ENCODE measurements around the gene FAM53C. TPM values are rescaled to one million over a fixed set of nuclear protein-coding genes. Genes with fewer than 3 reads are reported as not detected.
"Not testable (repeated sequence)": the region's sequence is repeated elsewhere in the genome, so short reads cannot be mapped to it uniquely, and the experiment has no call there.

Gene FAM53C
- total and polyA plus RNA-seq, 10 donors: 6.8 to 42.0 (median 29.4) TPM

DNA sequence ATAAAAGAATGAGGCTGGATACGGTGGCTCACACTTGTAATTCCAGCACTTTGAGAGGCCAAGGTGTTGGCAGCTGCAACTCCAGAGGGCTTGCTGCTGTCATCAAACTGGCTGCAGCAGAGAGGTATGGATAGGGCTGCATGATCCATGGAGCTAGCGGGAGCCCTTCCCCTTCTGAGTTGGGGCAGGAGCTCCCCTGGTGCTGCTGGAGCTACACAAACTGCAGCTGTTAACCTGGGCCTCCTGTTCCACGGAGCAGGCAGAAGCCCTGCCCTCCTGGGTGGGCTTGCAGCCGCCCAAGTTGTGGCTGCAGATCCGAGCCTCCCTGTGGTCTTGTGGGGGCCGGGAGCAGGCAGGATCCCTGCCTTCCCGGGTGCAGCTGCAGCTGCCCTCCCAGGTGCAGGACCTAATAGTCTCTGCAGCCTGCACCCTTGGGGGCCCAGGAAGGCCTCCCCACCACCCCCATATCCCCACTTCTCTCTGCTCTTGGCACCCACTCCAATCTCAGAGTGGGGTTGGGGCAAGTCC, 22.3 kb upstream of the FAM53C start:
- 92 to 100% (median 94%) methylated on average over 2 to 7 of the region's 7 CpGs for WGBS, 5 donors
- Histone ChIP-seq H3K9me3 (no peaks in the 10 kb centered on the region), H3K4me3 (no peak overlapping the region), H3K4me1 (no peaks in the 10 kb centered on the region), H3K27me3 (replicated peaks in 1 of 7) (no peaks in the 10 kb centered on the region), H3K27ac (no peak overlapping the region), H3K36me3 (peaks cover 0 to 26% (median 0%) of the 10 kb centered on the region in 6 donors)
- no peak for DNase-seq
- TF ChIP-seq POLR2AphosphoS5 (IDR thresholded peaks at IDR 0.05): no peak
- TF ChIP-seq, protein P1, sequence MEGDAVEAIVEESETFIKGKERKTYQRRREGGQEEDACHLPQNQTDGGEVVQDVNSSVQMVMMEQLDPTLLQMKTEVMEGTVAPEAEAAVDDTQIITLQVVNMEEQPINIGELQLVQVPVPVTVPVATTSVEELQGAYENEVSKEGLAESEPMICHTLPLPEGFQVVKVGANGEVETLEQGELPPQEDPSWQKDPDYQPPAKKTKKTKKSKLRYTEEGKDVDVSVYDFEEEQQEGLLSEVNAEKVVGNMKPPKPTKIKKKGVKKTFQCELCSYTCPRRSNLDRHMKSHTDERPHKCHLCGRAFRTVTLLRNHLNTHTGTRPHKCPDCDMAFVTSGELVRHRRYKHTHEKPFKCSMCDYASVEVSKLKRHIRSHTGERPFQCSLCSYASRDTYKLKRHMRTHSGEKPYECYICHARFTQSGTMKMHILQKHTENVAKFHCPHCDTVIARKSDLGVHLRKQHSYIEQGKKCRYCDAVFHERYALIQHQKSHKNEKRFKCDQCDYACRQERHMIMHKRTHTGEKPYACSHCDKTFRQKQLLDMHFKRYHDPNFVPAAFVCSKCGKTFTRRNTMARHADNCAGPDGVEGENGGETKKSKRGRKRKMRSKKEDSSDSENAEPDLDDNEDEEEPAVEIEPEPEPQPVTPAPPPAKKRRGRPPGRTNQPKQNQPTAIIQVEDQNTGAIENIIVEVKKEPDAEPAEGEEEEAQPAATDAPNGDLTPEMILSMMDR (IDR thresholded peaks at IDR 0.05 in 8 of 11, conservative IDR thresholded peaks at IDR 0.05 in 3 of 11): no peak
- TF ChIP-seq POLR2A (IDR thresholded peaks at IDR 0.05): no peak
- intact Hi-C loops (cut with DNase I; ENCODE audit: low total_unique reads): no loop called here

DNA sequence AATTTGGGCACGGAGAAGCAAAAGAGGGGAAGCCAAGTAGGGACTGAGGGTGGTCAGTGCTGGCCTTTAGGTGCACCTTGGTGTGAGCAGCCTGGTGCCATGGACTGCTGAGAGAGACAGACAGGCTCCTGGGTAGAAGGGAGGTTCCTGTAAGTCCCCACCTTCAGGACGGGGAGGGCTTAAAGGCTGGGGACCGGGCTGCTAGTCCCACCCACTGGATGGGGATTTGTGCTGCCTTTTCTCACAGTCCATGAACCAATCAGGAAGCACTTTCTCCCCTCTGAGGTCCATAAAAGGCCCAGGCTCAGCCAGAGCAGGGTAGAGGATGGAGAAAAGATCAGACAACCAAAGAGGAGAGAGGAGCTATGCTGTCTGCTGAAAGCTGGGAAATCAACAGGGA, 21.7 kb upstream of the FAM53C start:
- DNase-seq: no peak
- 74 to 95% (median 89%) methylated on average over 3 of the region's 3 CpGs for WGBS, 5 donors
- H3K9me3 ChIP-seq: no peaks in the 10 kb centered on the region

DNA sequence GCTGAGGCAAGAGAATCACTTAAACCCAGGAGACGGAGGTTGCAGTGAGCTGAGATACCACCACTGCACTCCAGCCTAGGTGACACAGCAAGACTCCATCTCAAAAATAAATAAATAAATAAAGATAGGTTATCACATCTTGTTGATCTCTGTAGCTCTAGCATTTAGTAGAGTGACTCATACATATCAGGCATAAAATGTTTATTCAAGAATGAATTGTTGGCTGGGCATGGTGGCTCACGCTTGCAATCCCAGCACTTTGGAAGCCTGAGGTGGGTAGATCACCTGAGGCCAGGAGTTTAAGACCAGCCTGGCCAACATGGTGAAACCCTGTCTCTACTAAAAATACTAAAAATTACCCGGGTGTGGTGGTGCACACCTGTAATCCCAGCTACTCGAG, 19.9 kb upstream of the FAM53C start:
- peaks cover 0 to 26% (median 0%) of the 10 kb centered on the region in 6 donors for H3K36me3 ChIP-seq
- 93 to 98% (median 96%) methylated on average over 4 of the region's 4 CpGs for WGBS, 5 donors
- H3K4me1 ChIP-seq; H3K27me3 ChIP-seq (replicated peaks in 1 of 7); H3K9me3 ChIP-seq; intact Hi-C loops (cut with DNase I; ENCODE audit: low total_unique reads); H3K27ac ChIP-seq; DNase-seq; H3K4me3 ChIP-seq: not testable (repeated sequence)

More for the DNA sequence above, 21.7 kb upstream of the FAM53C start:
- no peaks in the 10 kb centered on the region for H3K27me3 ChIP-seq (replicated peaks in 1 of 7)
- TF ChIP-seq POLR2AphosphoS5 (IDR thresholded peaks at IDR 0.05) (no peak), POLR2A (IDR thresholded peaks at IDR 0.05) (no peak)
- TF ChIP-seq, protein P1 (IDR thresholded peaks at IDR 0.05 in 8 of 11, conservative IDR thresholded peaks at IDR 0.05 in 3 of 11): no peak
- no peak overlapping the region for H3K4me3 ChIP-seq
- intact Hi-C loops (cut with DNase I; ENCODE audit: low total_unique reads): no loop called here
- H3K36me3 ChIP-seq: peaks cover 0 to 26% (median 0%) of the 10 kb centered on the region in 6 donors
- no peak overlapping the region for H3K27ac ChIP-seq
- H3K4me1 ChIP-seq: no peaks in the 10 kb centered on the region

DNA sequence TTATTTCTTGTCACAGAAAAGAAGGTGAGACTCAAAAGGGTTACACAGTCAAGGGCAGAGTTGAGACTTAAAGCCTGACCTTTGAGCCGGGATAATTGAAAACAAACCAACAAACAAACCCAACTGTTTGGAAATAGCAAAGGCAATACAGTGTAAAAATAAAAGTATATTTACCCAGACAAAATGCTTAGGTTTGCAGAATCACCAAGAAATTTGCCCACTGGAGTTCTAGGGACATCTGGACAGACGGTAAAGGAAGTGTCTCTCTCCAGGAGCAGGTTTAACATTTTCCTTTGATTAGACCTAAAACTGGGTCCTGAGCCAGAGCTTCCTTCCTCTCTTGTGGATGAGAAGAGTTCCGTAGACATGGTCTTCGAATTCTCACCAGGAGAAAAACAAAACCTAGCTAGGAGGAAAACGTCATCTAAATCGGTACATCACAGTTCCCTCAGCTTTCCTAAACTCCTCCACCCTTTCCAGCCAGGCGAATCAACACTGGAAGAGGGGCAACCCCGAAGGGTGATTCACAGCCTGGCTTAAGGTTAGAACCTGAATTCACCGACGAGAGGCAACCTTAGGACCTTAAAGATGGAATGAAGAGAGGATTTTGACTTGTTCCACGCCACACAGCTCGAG, 7.1 kb upstream of the FAM53C start:
- Histone ChIP-seq H3K4me1 (peaks cover 12 to 26% (median 17%) of the 10 kb centered on the region in 6 donors), H3K27ac (peak overlapping the region in 3 of 8 donors; percentile 15 to 69 (median 59)), H3K36me3 (no peaks in the 10 kb centered on the region), H3K9me3 (no peaks in the 10 kb centered on the region), H3K4me3 (peak overlapping the region in 7 of 8 donors; percentile 35 to 68 (median 55)), H3K27me3 (replicated peaks in 1 of 7) (no peaks in the 10 kb centered on the region)
- 4 to 7% (median 6%) methylated on average over 12 of the region's 12 CpGs for WGBS, 5 donors
- TF ChIP-seq, protein P1 (IDR thresholded peaks at IDR 0.05 in 8 of 11, conservative IDR thresholded peaks at IDR 0.05 in 3 of 11): no peak
- TF ChIP-seq POLR2AphosphoS5 (IDR thresholded peaks at IDR 0.05) (no peak), POLR2A (IDR thresholded peaks at IDR 0.05) (no peak)
- intact Hi-C loops (cut with DNase I; ENCODE audit: low total_unique reads): no loop called here
- no peak for DNase-seq
